NCI-H226 (cell line): ENCODE data around the gene MEAK7.
A peak's percentile ranks its signal among the peaks of the same experiment; 100 is the strongest.

Experiments used
- DNase-seq: peaks from one replicate; pipeline ENCODE4 v3.0.0-alpha.2; 2015

MEAK7 gene

GRCh38 chr16:84504420-84505248 is at the start of gene MEAK7:
TSS of gene MEAK7 (minus strand) at chr16:84504659. CDS start at chr16:84498086, 6,573 bp downstream.
- DNase-seq: peak; percentile 98

- no peak for DNase-seq
Measured at GRCh38 chr16:84553873-84554399, 49.5 kb upstream of the MEAK7 start.

GRCh38 chr16:84552135-84552534 is 47.7 kb upstream of the MEAK7 start:
- DNase-seq: no peak

GRCh38 chr16:84550096-84550495 is 45.6 kb upstream of the MEAK7 start:
- no peak for DNase-seq

- DNase-seq: no peak
Measured at GRCh38 chr16:84548971-84549844, 44.7 kb upstream of the MEAK7 start.

GRCh38 chr16:84548508-84548907 is 44.0 kb upstream of the MEAK7 start:
- no peak for DNase-seq

- DNase-seq: no peak
Measured at GRCh38 chr16:84547546-84548061, 43.1 kb upstream of the MEAK7 start.

- DNase-seq: no peak
Measured at GRCh38 chr16:84546669-84547545, 42.4 kb upstream of the MEAK7 start.

- DNase-seq: no peak
Measured at GRCh38 chr16:84545114-84545737, 40.8 kb upstream of the MEAK7 start.

GRCh38 chr16:84544031-84544773 is 39.7 kb upstream of the MEAK7 start:
- DNase-seq: no peak

GRCh38 chr16:84543253-84543652 is 38.8 kb upstream of the MEAK7 start:
- no peak for DNase-seq

- no peak for DNase-seq
Measured at GRCh38 chr16:84541999-84542817, 37.7 kb upstream of the MEAK7 start.

GRCh38 chr16:84540194-84540593 is 35.7 kb upstream of the MEAK7 start:
- DNase-seq: no peak

- DNase-seq: no peak
Measured at GRCh38 chr16:84538222-84538840, 33.9 kb upstream of the MEAK7 start.

GRCh38 chr16:84537491-84538151 is 33.2 kb upstream of the MEAK7 start:
- no peak for DNase-seq

- DNase-seq: no peak
Measured at GRCh38 chr16:84535851-84536250, 31.4 kb upstream of the MEAK7 start.

- no peak for DNase-seq
Measured at GRCh38 chr16:84535408-84535807, 30.9 kb upstream of the MEAK7 start.

GRCh38 chr16:84534815-84535214 is 30.4 kb upstream of the MEAK7 start:
- no peak for DNase-seq

- peak; percentile 41 for DNase-seq
Measured at GRCh38 chr16:84532855-84533486, 28.5 kb upstream of the MEAK7 start.
